GM12872 (cell line): ENCODE results near the gene OR10A3.

Experiments used
- TF ChIP-seq, protein P1 (sequence below): IDR thresholded peaks from 3 replicates; pipeline ENCODE4 v1.5.1; 2011; ENCODE audit warnings: low read depth, mild to moderate bottlenecking, low read length, moderate library complexity; ENCODE audit not compliant: insufficient read depth

OR10A3 gene

DNA sequence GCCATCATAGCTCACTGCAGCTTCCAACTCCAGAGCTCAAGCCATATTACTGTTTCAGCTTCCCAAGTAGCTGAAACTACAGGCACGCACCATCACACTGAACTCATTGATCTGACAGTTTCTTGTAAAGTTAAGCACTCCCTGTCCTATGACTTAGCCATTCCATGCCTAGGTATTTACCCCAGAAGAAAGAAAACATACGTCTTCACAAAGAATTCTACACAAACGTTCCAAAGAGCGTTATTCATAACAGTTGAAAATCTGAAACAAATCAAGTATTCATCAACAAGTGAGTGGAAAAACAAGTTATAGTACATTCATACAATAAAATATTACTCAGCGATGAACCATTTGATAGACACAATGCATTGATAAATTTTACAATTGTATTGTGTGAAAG, 31.5 kb upstream of the OR10A3 start:
- TF ChIP-seq, protein P1, sequence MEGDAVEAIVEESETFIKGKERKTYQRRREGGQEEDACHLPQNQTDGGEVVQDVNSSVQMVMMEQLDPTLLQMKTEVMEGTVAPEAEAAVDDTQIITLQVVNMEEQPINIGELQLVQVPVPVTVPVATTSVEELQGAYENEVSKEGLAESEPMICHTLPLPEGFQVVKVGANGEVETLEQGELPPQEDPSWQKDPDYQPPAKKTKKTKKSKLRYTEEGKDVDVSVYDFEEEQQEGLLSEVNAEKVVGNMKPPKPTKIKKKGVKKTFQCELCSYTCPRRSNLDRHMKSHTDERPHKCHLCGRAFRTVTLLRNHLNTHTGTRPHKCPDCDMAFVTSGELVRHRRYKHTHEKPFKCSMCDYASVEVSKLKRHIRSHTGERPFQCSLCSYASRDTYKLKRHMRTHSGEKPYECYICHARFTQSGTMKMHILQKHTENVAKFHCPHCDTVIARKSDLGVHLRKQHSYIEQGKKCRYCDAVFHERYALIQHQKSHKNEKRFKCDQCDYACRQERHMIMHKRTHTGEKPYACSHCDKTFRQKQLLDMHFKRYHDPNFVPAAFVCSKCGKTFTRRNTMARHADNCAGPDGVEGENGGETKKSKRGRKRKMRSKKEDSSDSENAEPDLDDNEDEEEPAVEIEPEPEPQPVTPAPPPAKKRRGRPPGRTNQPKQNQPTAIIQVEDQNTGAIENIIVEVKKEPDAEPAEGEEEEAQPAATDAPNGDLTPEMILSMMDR: no peak

DNA sequence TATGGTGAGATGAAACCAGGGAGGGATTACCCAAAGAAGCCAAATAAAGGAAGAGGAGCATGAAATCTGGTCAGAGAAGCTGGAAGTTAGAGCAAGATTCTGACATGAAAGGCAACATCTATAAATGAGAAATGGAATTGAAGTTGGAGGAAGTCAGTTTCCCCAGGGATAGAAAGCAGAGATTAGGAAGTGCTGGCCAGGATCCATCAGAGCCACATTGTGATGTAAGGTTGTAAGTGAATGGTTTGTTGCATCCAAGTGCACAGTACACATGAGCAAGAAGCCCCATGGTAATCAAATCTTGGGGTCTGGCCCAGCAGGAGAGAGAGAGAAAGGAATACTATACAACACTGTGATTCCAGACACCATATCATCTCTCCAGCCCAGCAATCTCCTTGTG, 30.3 kb upstream of the OR10A3 start:
- TF ChIP-seq, protein P1: no peak

DNA sequence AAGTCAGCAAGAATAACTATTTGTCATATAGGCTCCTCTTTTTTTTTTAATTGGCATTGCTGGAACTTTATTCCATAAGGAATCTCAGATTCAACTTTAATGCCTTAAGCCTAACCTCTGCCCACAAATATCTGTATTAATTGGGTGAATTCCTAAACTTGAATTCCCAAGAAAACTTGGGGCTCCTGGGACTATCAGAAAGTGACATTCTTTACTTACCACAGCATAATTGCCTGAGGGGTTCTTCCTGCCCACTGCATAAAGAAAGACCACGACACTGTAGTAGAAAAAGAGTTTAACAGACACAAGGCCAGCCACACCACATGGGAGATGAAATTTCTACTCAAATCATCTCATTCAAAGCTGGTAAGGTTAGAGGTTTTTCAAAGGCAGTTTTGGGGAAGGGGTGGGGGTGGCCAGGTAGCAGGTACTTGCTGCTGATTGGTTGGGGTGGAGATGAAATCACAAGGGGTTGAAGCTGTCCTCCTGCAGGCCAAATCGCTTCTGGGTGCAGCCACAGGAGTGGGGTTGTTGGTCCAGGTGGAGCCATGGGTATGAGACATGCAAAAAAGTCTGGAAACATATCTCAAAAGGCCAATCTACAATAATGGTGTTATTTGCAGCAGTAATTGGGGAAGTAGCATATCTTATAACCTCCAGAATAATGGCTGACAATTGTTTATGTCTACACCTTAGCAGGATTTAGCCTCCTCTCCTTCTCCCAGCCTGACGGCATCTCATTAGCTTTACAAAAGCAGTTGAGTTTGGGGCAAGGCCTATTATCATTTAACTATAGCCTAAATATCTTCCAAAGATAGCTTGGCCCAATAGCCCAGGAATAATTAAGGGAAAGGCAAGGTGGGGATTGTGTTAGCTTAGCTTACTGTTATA, 28.5 kb upstream of the OR10A3 start:
- TF ChIP-seq, protein P1: no peak

DNA sequence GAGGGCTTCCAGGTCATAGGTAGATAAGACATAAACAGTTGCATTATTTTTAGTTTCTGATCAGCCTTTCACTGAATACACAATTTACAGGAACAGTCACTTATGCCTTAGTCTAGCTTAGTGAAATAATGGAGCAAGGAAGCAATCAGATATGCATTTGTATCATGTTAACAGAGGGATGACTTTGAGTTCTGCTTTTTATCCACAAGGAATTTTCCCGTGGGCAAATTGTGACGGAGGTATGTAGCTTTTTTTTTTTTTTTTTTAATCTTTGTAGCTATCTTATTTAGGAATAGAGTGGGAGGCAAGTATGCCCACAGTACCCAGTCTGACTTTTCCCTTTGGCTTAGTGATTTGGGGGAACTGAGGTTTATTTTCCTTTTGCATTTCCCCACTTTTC, 27.2 kb upstream of the OR10A3 start:
- TF ChIP-seq, protein P1: no peak

DNA sequence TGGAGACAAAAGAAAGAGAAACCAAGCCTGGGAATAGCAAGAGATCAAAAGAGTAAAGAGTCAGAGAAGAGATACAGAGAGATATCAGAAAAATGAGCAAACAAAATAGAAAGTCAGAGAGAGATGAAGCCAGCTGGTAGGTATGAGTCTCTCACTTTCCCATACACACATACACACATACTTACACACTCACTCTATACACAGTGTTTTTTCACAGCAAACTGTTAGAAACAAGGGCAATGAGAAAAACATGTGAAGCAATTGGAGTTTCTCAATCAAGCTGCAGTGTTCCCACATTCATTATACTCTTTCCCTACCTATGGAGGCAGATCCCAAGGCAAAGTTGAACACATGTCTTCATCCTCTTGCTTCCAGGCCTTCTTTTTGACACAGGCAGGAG, 26.3 kb upstream of the OR10A3 start:
- TF ChIP-seq, protein P1: no peak

DNA sequence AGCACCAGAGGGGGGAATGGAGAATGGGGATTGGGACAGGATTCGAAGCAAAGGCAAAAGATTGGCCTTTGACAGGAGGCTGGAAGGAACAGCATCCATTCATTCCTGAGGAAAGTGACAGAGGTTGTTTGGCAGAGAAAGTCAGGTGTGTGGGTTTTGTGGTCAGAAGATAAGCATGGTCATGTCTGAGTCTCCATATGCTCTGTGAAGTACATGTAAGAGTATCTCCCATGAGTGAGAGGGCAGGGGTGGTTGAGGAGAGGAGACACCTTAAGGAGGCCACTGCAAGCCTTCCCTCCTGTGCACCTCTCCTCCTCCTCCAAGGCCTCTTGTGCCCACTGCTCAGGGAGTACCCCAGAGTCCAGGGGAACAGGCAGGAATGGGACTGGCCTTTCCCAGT, 25.6 kb upstream of the OR10A3 start:
- TF ChIP-seq, protein P1: no peak

DNA sequence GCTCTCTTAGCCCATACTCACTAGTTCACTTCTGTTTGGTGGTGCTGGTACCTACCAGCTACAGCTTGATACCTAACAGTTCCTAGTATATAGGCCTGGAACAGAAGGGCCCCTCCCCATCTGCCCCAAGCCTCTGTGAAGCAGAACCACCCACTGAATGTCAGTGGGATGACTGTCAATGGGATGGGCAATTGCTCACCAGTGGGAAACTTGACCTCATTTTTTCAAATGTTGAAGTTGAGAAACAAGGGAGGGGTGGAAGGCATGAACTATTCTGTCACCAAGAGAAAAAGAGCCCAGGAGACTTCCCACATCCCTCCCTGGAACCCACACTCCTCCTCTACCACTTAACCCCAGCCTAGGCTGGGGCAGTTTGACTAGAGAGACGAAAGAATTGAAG, 23.9 kb upstream of the OR10A3 start, which contains the start of gene NLRP10:
Gene NLRP10 (minus strand): TSS at position 62 of the 400 bp plus-strand sequence. CDS start 1,952 bp downstream, outside the sequence.
- TF ChIP-seq, protein P1: no peak
